Small intestine (tissue), 7 donors: Measurements from ENCODE around the gene SUN1. TPM values are rescaled to one million over a fixed set of nuclear protein-coding genes. Genes with fewer than 3 reads are reported as not detected.

Experiments used
- DNase-seq, 2 donors: peaks; one replicate each; pipeline versions ENCODE4 v3.0.0 to v3.0.0-alpha.2; 2013
- FAIRE-seq: peaks from 2 replicates; lab custom pipeline; 2012; peaks lifted over from hg19 to GRCh38; lab: Jason Lieb, UNC
- H3K27ac ChIP-seq, 3 donors: one replicate each; pipeline ENCODE4 v1.5.1; 2013; ENCODE audit warnings: low read length in 2 of 3, mild to moderate bottlenecking in 2 of 3, control low read depth in 1 of 3, inconsistent platforms in 1 of 3, low read depth in 1 of 3, moderate library complexity in 1 of 3
- H3K27me3 ChIP-seq, 3 donors: one replicate each; pipeline ENCODE4 v1.6.1; 2013; ENCODE audit warnings: low read length in 3 of 3, inconsistent platforms in 1 of 3; ENCODE audit not compliant: control insufficient read depth in 3 of 3, insufficient read depth in 3 of 3
- H3K36me3 ChIP-seq, 3 donors: one replicate each; pipeline ENCODE4 v1.6.1; 2013; ENCODE audit warnings: low read length in 3 of 3, inconsistent platforms in 1 of 3, low read depth in 1 of 3, mild to moderate bottlenecking in 1 of 3, moderate library complexity in 1 of 3; ENCODE audit not compliant: control insufficient read depth in 3 of 3, insufficient read depth in 2 of 3
- H3K4me1 ChIP-seq, 3 donors: one replicate each; pipeline ENCODE4 v1.6.1; 2013; ENCODE audit warnings: low read length in 2 of 3, inconsistent platforms in 1 of 3, low read depth in 1 of 3, mild to moderate bottlenecking in 1 of 3, moderate library complexity in 1 of 3; ENCODE audit not compliant: control insufficient read depth in 3 of 3, insufficient read depth in 2 of 3
- H3K4me3 ChIP-seq, 3 donors: one replicate each; pipeline ENCODE4 v1.5.1; 2013; ENCODE audit warnings: low read length in 3 of 3, control low read depth in 1 of 3, inconsistent platforms in 1 of 3, low read depth in 1 of 3, mild to moderate bottlenecking in 1 of 3, moderate library complexity in 1 of 3
- H3K9me3 ChIP-seq, 2 donors: one replicate each; pipeline ENCODE4 v1.6.1; 2013; ENCODE audit warnings: low read depth in 1 of 2, low read length in 1 of 2; ENCODE audit not compliant: control insufficient read depth in 2 of 2, insufficient read depth in 1 of 2
- WGBS, 3 donors: extraction: QIAGEN DNeasy Blood & Tissue Kit; methylation state at CpG; one replicate each; pipeline ENCODE4 v1.1.7; 2013; 5-methylcytosine and 5-hydroxymethylcytosine counted together
- polyA plus RNA-seq, 4 donors: library from polyadenylated mRNA; stranded (reverse) in 3 of 4; unstranded in 1 of 4; fragments of 200-250 nt in 3 of 4; fragments of 120-200 nt in 1 of 4; gene quantifications; one replicate each; pipeline versions ENCODE4 v1.2.1 to v1.2.3, GENCODE V29; 2013
- donor health status: healthy with polysubstance abuse.
- donor health status: control.
- donor health status: control.
- donor health status: Bipolar disorder and iron deficiency.
- donor health status: healthy.

Gene SUN1
- polyA plus RNA-seq, 4 donors = 41.6 to 105 (median 61.2) TPM

DNA sequence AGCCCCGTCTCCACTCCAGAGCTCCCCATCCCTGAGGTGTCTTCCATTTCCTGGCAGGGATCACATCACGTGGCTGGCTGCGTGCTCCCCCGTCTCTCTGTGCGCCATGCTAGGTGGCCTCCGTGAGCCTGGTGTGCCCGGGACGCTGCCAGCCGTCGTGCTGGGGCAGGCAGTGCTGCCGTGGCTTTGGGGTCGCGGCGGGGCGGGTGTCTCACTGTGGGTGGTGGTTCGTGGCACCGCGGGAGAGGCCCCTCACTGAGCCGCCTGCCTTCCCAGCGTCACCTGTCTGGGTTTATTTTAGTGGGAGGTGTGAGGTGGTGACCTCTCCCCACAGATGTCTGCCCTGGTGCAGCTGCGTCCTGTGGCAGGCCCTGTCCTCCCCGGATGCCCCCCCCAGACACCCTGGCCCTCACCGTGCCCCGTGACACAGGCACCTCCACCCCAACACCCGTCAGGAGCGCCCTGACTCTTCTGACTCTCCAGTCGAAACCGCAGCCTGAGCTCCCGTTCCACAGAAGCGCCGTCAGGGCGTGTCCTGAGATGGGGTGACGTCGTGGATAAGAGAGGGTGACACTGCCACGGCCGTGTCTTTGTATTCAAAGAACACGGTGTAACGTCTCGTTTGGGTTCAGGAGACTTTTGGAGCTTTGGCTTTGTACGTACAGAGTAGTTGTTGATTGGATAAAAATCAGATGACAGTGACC is 62.0 kb downstream of the SUN1 start:
- no peak for FAIRE-seq
- DNase-seq = no peak
- peaks cover 32 to 94% (median 41%) of the 10 kb centered on the region in 3 donors for H3K36me3 ChIP-seq
- peaks cover 0 to 22% of the 10 kb centered on the region in 2 donors for H3K9me3 ChIP-seq
- H3K27me3 ChIP-seq = no peaks in the 10 kb centered on the region
- H3K27ac ChIP-seq = no peak overlapping the region
- H3K4me1 ChIP-seq = no peaks in the 10 kb centered on the region
- H3K4me3 ChIP-seq = no peak overlapping the region
- WGBS, 3 donors = 93 to 95% (median 95%) methylated on average over 35 to 40 of the region's 40 CpGs

DNA sequence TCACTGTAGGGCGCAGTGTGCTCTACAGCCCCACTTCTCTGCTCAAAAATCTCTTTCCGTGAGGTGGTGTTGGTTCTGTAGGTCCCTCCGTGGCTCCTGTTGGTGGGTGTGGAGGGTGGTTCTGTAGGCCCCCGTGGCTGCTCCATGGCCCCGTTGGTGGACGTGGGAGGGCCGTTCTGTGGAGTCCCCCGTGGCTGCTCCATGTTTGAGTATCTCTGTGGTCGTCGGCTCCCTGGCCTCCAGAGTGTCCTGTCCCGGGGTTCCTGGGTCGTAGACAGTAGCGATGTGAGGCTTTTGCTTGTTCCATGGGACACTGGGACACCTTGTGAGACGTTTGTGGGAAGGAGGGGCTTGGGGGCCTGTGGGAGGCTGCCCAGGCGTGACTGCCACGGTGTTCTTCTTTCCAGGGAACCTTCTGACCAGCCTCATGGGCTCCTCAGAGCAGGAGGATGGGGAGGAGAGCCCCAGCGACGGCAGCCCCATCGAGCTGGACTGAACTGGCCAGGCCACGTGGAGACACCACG is 62.7 kb downstream of the SUN1 start:
- peaks cover 32 to 98% (median 44%) of the 10 kb centered on the region in 3 donors for H3K36me3 ChIP-seq

DNA sequence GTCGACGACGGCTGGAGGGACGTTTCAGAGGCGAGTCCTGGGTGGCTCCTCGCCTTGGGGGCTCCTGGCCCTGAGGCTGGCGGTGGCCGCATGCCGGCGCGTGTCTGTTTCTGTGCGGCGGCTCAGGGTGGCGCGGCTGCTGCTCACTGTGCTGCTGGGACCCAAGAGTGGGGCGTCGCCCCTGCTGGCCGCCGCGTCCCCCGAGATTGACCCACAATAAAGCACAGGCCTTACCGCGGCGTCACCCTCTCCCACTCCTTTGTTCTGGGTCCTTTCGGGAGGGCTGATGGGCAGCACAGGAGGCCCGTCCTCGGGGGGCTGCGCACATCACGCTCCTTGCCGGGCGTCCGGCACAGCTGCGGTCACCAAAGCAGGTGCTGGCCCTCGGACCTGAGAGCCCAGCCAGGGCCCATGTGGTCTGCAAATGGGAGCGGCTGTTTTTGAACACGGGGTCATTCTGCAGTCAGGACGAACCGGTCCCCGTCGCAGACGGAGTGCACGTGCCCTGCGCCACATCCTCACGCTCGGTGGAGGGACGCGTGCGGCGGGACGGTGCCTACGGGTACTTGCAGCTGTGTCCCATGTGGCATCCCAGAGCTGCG is 63.3 kb downstream of the SUN1 start:
- Histone ChIP-seq H3K36me3 (peaks cover 32 to 100% (median 44%) of the 10 kb centered on the region in 3 donors), H3K27ac (no peak overlapping the region), H3K4me3 (no peak overlapping the region), H3K9me3 (peaks cover 0 to 22% of the 10 kb centered on the region in 2 donors), H3K4me1 (no peaks in the 10 kb centered on the region), H3K27me3 (no peaks in the 10 kb centered on the region)
- FAIRE-seq = no peak
- no peak for DNase-seq
- 96 to 97% (median 97%) methylated on average over 35 to 52 of the region's 52 CpGs for WGBS, 3 donors

More for the DNA sequence above, 62.7 kb downstream of the SUN1 start:
- H3K27me3 ChIP-seq = no peaks in the 10 kb centered on the region
- no peak for FAIRE-seq
- peaks cover 0 to 22% of the 10 kb centered on the region in 2 donors for H3K9me3 ChIP-seq
- 92 to 96% (median 93%) methylated on average over 20 to 21 of the region's 21 CpGs for WGBS, 3 donors
- DNase-seq = no peak
- H3K4me3 ChIP-seq = no peak overlapping the region
- no peak overlapping the region for H3K27ac ChIP-seq
- H3K4me1 ChIP-seq = no peaks in the 10 kb centered on the region

DNA sequence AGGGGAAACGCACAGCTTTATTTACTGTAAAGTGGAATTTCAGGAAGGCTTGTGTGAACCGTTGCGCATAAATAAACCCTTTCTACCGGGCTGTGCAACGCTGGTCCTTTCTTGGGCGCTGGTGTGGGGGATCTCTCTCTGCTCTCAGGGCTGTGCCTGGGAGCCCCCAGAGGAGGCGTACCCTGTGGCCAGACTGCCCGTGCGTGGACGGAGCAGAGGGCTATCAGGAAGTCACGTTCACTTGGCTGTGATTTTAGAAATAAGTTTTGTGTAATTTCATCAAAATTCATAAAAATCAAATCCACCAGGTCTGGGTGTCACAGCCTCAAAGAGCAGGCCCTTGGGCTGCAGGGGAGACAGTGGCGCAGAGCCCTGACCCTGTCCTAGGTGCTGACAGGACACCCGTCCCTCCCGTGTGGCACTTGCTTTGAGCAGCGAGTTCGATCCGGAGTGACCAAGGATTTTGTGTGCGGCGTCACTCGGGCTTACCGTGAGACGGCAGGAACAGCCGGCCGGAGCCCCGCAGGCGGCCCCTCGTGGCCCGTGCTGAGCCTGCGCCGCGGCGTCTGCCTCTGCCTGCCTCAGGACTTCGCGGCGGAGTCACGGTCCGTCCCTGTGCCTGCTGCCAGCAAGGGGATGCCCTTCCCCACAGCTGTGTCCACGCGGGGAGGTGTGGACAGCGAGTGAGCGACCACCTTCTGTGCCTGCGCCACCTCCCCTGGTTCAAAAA is 64.2 kb downstream of the SUN1 start:
- H3K27me3 ChIP-seq = no peaks in the 10 kb centered on the region
- no peak overlapping the region for H3K27ac ChIP-seq
- 93 to 95% (median 93%) methylated on average over 38 to 42 of the region's 42 CpGs for WGBS, 3 donors
- peaks cover 28 to 98% (median 39%) of the 10 kb centered on the region in 3 donors for H3K36me3 ChIP-seq
- no peak for FAIRE-seq
- DNase-seq = no peak
- peaks cover 0 to 6% (median 0%) of the 10 kb centered on the region in 3 donors for H3K4me1 ChIP-seq
- H3K4me3 ChIP-seq = no peak overlapping the region
- peaks cover 0 to 22% of the 10 kb centered on the region in 2 donors for H3K9me3 ChIP-seq

DNA sequence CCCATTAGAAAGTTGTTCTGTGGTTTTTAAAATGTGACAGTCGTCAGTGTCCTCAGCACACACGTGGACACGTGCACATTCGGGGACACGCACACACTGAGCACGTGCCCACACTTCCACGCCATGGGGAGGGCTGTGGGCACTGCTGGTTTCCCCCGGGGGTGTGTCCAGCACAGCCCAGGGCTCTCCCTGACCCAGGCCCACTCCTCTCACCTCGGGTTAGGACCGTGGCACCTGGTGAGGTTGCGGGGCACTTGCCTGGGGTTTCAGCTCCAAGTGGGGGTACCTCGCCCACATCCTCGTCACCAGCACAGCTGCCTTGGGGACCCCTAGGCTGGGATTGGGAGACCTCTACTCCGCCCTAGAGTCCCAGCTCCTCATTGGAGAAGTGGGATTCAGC is 64.8 kb downstream of the SUN1 start:
- peaks cover 24 to 96% (median 33%) of the 10 kb centered on the region in 3 donors for H3K36me3 ChIP-seq
- WGBS, 3 donors = 80 to 92% (median 85%) methylated on average over 13 to 14 of the region's 14 CpGs
- no peaks in the 10 kb centered on the region for H3K27me3 ChIP-seq

DNA sequence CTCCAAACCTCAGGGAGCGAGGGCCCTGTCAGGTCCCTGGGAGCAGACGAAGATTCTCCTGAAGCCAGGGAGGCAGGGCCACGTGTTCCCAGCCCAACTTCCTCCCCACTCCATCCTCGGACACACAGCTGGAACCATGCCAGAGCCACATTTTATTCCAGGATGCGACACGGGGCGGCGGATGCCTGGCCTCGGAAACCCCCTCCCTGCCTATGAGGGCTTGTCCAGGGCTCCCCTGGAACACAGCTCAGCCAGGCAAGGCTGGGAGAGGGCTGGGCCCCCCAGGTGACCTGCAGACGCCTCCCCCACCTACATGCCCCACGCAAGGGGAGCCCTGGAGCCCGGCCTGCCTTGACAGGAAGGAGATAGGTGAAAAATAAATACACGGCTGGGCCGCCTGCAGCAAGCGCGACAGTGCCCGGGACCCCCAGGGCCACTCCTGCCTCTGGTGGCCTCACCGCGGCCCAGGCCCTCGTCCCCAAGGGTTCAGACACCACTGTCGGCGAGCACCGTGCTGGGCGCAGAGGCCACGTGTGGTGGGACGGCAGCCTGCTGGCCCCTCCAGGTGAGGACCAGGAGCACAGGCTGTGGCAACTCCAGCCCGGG is 65.6 kb downstream of the SUN1 start:
- H3K4me1 ChIP-seq = peaks cover 0 to 11% (median 0%) of the 10 kb centered on the region in 3 donors
- H3K4me3 ChIP-seq = no peak overlapping the region
- peaks cover 24 to 92% (median 25%) of the 10 kb centered on the region in 3 donors for H3K36me3 ChIP-seq
- no peak overlapping the region for H3K27ac ChIP-seq
- no peak for FAIRE-seq
- peaks cover 0 to 15% of the 10 kb centered on the region in 2 donors for H3K9me3 ChIP-seq
- H3K27me3 ChIP-seq = no peaks in the 10 kb centered on the region
- WGBS, 3 donors = 62 to 80% (median 69%) methylated on average over 19 to 27 of the region's 27 CpGs
- DNase-seq = peak; percentile 34 to 56

More for the DNA sequence above, 64.8 kb downstream of the SUN1 start:
- DNase-seq (no peak), FAIRE-seq (no peak)
- H3K27ac ChIP-seq = no peak overlapping the region
- peaks cover 0 to 22% of the 10 kb centered on the region in 2 donors for H3K9me3 ChIP-seq
- H3K4me1 ChIP-seq = peaks cover 0 to 11% (median 0%) of the 10 kb centered on the region in 3 donors
- H3K4me3 ChIP-seq = no peak overlapping the region

DNA sequence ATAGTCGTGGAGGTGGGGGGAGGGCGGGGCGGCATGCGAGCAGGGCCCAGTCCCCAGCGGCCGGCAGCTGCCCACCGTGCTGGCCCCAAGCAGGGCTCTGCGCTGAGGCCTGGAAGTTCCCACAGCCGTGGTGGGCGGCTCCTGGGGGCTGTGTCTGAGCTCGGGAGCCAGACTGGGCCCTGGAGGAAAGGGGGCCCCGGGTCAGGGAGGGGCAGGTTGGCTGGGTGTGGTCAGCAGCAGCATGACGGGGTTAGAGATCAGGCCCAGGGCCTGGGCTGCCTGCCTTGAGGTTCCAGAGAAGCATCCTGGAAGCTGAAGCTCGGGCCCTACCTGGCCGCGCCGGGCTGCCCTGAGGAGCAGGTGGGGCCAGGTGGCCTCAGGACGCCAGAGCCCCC is 66.2 kb downstream of the SUN1 start:
- H3K4me1 ChIP-seq = peaks cover 0 to 11% (median 0%) of the 10 kb centered on the region in 3 donors
- no peak overlapping the region for H3K27ac ChIP-seq
- WGBS, 3 donors = 79 to 84% (median 81%) methylated on average over 17 to 18 of the region's 18 CpGs
- FAIRE-seq = no peak
- H3K36me3 ChIP-seq = peaks cover 24 to 92% (median 24%) of the 10 kb centered on the region in 3 donors
- H3K4me3 ChIP-seq = no peak overlapping the region
- H3K27me3 ChIP-seq = no peaks in the 10 kb centered on the region
- DNase-seq = no peak
- H3K9me3 ChIP-seq = peaks cover 0 to 15% of the 10 kb centered on the region in 2 donors
